Panc1 (cell line): ENCODE data around the gene ZNF808.

Source experiments
- CTCF ChIP-seq: fragments of 450-650 bp; IDR thresholded peaks from 2 replicates; pipeline ENCODE4 v1.5.1; 2017; ENCODE audit warnings: mild to moderate bottlenecking
- POLR2AphosphoS5 ChIP-seq: IDR thresholded peaks from 2 replicates; pipeline ENCODE4 v1.6.1; 2012; ENCODE audit warnings: mild to moderate bottlenecking, low read depth, low read length, moderate library complexity
- SIN3A ChIP-seq: IDR thresholded peaks from 2 replicates; pipeline ENCODE4 v1.6.1; 2012; ENCODE audit warnings: low read depth, mild to moderate bottlenecking, low read length, moderate library complexity, borderline replicate concordance; ENCODE audit not compliant: insufficient read depth

GRCh38 chr19:52536448-52536800 lies 9.0 kb downstream of the ZNF808 start:
- TF ChIP-seq CTCF (no peak), SIN3A (no peak), POLR2AphosphoS5 (no peak)
